DOHH2 (cell line): ENCODE data around the gene ARMS2.

Source experiments
- H3F3A ChIP-seq: fragments of 200-600 bp; sonication (generic), shearing (Covaris generic); 2 replicates; pipeline ENCODE4 v1.6.0; 2016; ENCODE audit warnings: antibody characterized with exemption, mild to moderate bottlenecking; ENCODE audit not compliant: control insufficient read depth, insufficient read depth
- H3K27ac ChIP-seq: fragments of 200-600 bp; sonication (generic); 2 replicates; pipeline ENCODE4 v1.5.1; 2014; ENCODE audit warnings: low read depth, mild to moderate bottlenecking, low read length, moderate library complexity
- H3K27me3 ChIP-seq: fragments of 200-600 bp; sonication (generic); 2 replicates; pipeline ENCODE4 v1.6.1; 2014; ENCODE audit warnings: mild to moderate bottlenecking, low read length, mixed read lengths; ENCODE audit not compliant: control insufficient read depth
- H3K36me3 ChIP-seq: fragments of 200-600 bp; sonication (generic); 2 replicates; pipeline ENCODE4 v1.6.1; 2014; ENCODE audit warnings: mild to moderate bottlenecking, low read length, moderate library complexity, mixed read lengths; ENCODE audit not compliant: control insufficient read depth
- H3K4me1 ChIP-seq: fragments of 200-600 bp; sonication (generic); 2 replicates; pipeline ENCODE4 v1.6.1; 2014; ENCODE audit warnings: mild to moderate bottlenecking, low read length, mixed read lengths; ENCODE audit not compliant: control insufficient read depth
- H3K4me2 ChIP-seq: fragments of 200-600 bp; sonication (generic); 2 replicates; pipeline ENCODE4 v1.6.0; 2014; ENCODE audit warnings: mild to moderate bottlenecking, low read length, moderate library complexity
- H3K4me3 ChIP-seq: fragments of 200-600 bp; sonication (generic); 2 replicates; pipeline ENCODE4 v1.5.1; 2014; ENCODE audit warnings: mild to moderate bottlenecking, low read length, mixed read lengths
- H3K79me2 ChIP-seq: fragments of 200-600 bp; sonication (generic); 2 replicates; pipeline ENCODE4 v1.6.1; 2014; ENCODE audit warnings: mild to moderate bottlenecking, low read length, mixed read lengths; ENCODE audit not compliant: control insufficient read depth
- H3K9me2 ChIP-seq: fragments of 200-600 bp; sonication (generic); replicated peaks from 2 replicates; pipeline ENCODE4 v1.6.1; 2014; ENCODE audit warnings: mild to moderate bottlenecking, low read length, mixed read lengths; ENCODE audit not compliant: control insufficient read depth
- H3K9me3 ChIP-seq: fragments of 200-600 bp; sonication (generic); 2 replicates; pipeline ENCODE4 v1.6.1; 2014; ENCODE audit warnings: antibody characterized with exemption, low read length, mixed read lengths; ENCODE audit not compliant: control insufficient read depth, insufficient read depth
- H4K20me1 ChIP-seq: fragments of 200-600 bp; sonication (generic); 2 replicates; pipeline ENCODE4 v1.6.0; 2014; ENCODE audit warnings: low read depth, mild to moderate bottlenecking, antibody characterized with exemption, low read length, moderate library complexity; ENCODE audit not compliant: control insufficient read depth, insufficient read depth
- CTCF ChIP-seq: fragments of 200-600 bp; sonication (generic); IDR thresholded peaks from one replicate; pipeline ENCODE4 v1.5.1; 2014; ENCODE audit warnings: antibody characterized with exemption, mild to moderate bottlenecking, low read depth, low read length; ENCODE audit not compliant: poor library complexity, severe bottlenecking
- EZH2phosphoT487 ChIP-seq: fragments of 200-600 bp; sonication (generic); IDR thresholded peaks from 2 replicates; pipeline ENCODE4 v1.6.1; 2017; ENCODE audit warnings: borderline replicate concordance, mild to moderate bottlenecking, antibody characterized with exemption, low read length, moderate library complexity, mixed read lengths

ARMS2 gene

GRCh38 chr10:122454603-122455080 is at the start of gene ARMS2:
Gene ARMS2, plus strand, starts transcription at chr10:122454653. Its CDS starts 75 bp downstream, at chr10:122454728.
- TF ChIP-seq CTCF, result no peak
- no peak for TF ChIP-seq EZH2phosphoT487
- Histone ChIP-seq H3K9me3 (no peaks in the 10 kb centered on the region), H3K4me2 (no peak within 1 kb of the TSS), H3K27ac (no peak within 1 kb of the TSS), H3K4me1 (no peaks in the 10 kb centered on the region), H4K20me1 (no peaks in the 10 kb centered on the region), H3K36me3 (no peaks in the 10 kb centered on the region), H3F3A (no peaks in the 10 kb centered on the region), H3K79me2 (no peaks in the 10 kb centered on the region), H3K4me3 (no peak within 1 kb of the TSS), H3K27me3 (peaks cover 26% of the 10 kb centered on the region), H3K9me2 (no peaks in the 10 kb centered on the region)

GRCh38 chr10:122407375-122408125 is 46.9 kb upstream of the ARMS2 start:
- Histone ChIP-seq H3K4me1 (no peaks in the 10 kb centered on the region), H3K36me3 (no peaks in the 10 kb centered on the region), H3K4me2 (no peak overlapping the region), H3K27ac (no peak overlapping the region), H3K4me3 (no peak overlapping the region), H3F3A (no peaks in the 10 kb centered on the region), H3K79me2 (no peaks in the 10 kb centered on the region), H3K9me2 (no peaks in the 10 kb centered on the region), H4K20me1 (no peaks in the 10 kb centered on the region), H3K27me3 (no peaks in the 10 kb centered on the region), H3K9me3 (no peaks in the 10 kb centered on the region)
- TF ChIP-seq CTCF (no peak), EZH2phosphoT487 (no peak)

GRCh38 chr10:122413327-122413726 is 41.1 kb upstream of the ARMS2 start:
- H3K4me3 ChIP-seq, result no peak overlapping the region
- H3K4me2 ChIP-seq, result no peak overlapping the region
- no peaks in the 10 kb centered on the region for H3K9me3 ChIP-seq
- H3K9me2 ChIP-seq, result no peaks in the 10 kb centered on the region
- H3K27me3 ChIP-seq, result no peaks in the 10 kb centered on the region
- peaks cover 6% of the 10 kb centered on the region; the same call in 1 of the 2 replicates for H3K36me3 ChIP-seq
- no peaks in the 10 kb centered on the region for H4K20me1 ChIP-seq
- H3K27ac ChIP-seq, result no peak overlapping the region
- peaks cover 16% of the 10 kb centered on the region for H3K4me1 ChIP-seq
- no peaks in the 10 kb centered on the region for H3K79me2 ChIP-seq
- TF ChIP-seq EZH2phosphoT487, result no peak
- no peak for TF ChIP-seq CTCF
- no peaks in the 10 kb centered on the region for H3F3A ChIP-seq
